ENCODE data around the gene CRACDL. TPM values are rescaled to one million over a fixed set of nuclear protein-coding genes. Genes with fewer than 3 reads are reported as not detected.

CRACDL gene
- total RNA-seq, 1 donor: not detected

- no peak overlapping the region for H3K4me3 ChIP-seq (ENCODE audit: insufficient read depth, low read length)
- H3K4me1 ChIP-seq (ENCODE audit: insufficient read depth, low read length): no peaks in the 10 kb centered on the region
- no peaks in the 10 kb centered on the region for H3K9me3 ChIP-seq (ENCODE audit: low read depth, low read length)
- no peaks in the 10 kb centered on the region for H4K20me1 ChIP-seq (ENCODE audit: insufficient read depth, low read length)
- peak; percentile 42 for DNase-seq (ENCODE audit: insufficient read length, low spot score, missing footprints)
- no peak overlapping the region for H2AFZ ChIP-seq (ENCODE audit: low read length)
- H3K27ac ChIP-seq (ENCODE audit: low read depth, low read length): no peak overlapping the region
- no peak overlapping the region for H3K4me2 ChIP-seq (ENCODE audit: insufficient read depth, low read length)
- H3K79me2 ChIP-seq (ENCODE audit: insufficient read depth, low read length): no peaks in the 10 kb centered on the region
- no peak for TF ChIP-seq CTCF (IDR thresholded peaks at IDR 0.05; ENCODE audit: extremely low read depth, low read depth, low read length)
- peaks cover 9% of the 10 kb centered on the region for H3K27me3 ChIP-seq (ENCODE audit: insufficient read depth, low read length)
- H3K36me3 ChIP-seq (ENCODE audit: insufficient read depth, low read length): no peaks in the 10 kb centered on the region
Observed at GRCh38 chr2:98796775-98797544, 139.1 kb downstream of the CRACDL start.

- no peak overlapping the region for H3K27ac ChIP-seq (ENCODE audit: low read depth, low read length)
- no peak for TF ChIP-seq CTCF (IDR thresholded peaks at IDR 0.05; ENCODE audit: extremely low read depth, low read depth, low read length)
- no peaks in the 10 kb centered on the region for H3K36me3 ChIP-seq (ENCODE audit: insufficient read depth, low read length)
- H3K27me3 ChIP-seq (ENCODE audit: insufficient read depth, low read length): peaks cover 9% of the 10 kb centered on the region
- no peak overlapping the region for H3K4me3 ChIP-seq (ENCODE audit: insufficient read depth, low read length)
- no peaks in the 10 kb centered on the region for H4K20me1 ChIP-seq (ENCODE audit: insufficient read depth, low read length)
- no peak overlapping the region for H3K4me2 ChIP-seq (ENCODE audit: insufficient read depth, low read length)
- H2AFZ ChIP-seq (ENCODE audit: low read length): no peak overlapping the region
- no peak for DNase-seq (ENCODE audit: insufficient read length, low spot score, missing footprints)
- H3K4me1 ChIP-seq (ENCODE audit: insufficient read depth, low read length): no peaks in the 10 kb centered on the region
- H3K79me2 ChIP-seq (ENCODE audit: insufficient read depth, low read length): no peaks in the 10 kb centered on the region
- no peaks in the 10 kb centered on the region for H3K9me3 ChIP-seq (ENCODE audit: low read depth, low read length)
Observed at GRCh38 chr2:98795891-98796676, 139.9 kb downstream of the CRACDL start.

- Histone ChIP-seq H3K4me2 (ENCODE audit: insufficient read depth, low read length) (no peak overlapping the region), H3K4me1 (ENCODE audit: insufficient read depth, low read length) (no peaks in the 10 kb centered on the region), H3K9me3 (ENCODE audit: low read depth, low read length) (no peaks in the 10 kb centered on the region), H3K36me3 (ENCODE audit: insufficient read depth, low read length) (no peaks in the 10 kb centered on the region), H3K79me2 (ENCODE audit: insufficient read depth, low read length) (no peaks in the 10 kb centered on the region), H3K4me3 (ENCODE audit: insufficient read depth, low read length) (no peak overlapping the region), H2AFZ (ENCODE audit: low read length) (no peak overlapping the region), H4K20me1 (ENCODE audit: insufficient read depth, low read length) (no peaks in the 10 kb centered on the region), H3K27me3 (ENCODE audit: insufficient read depth, low read length) (peaks cover 15% of the 10 kb centered on the region), H3K27ac (ENCODE audit: low read depth, low read length) (no peak overlapping the region)
- no peak for TF ChIP-seq CTCF (IDR thresholded peaks at IDR 0.05; ENCODE audit: extremely low read depth, low read depth, low read length)
- peak; percentile 4 for DNase-seq (ENCODE audit: insufficient read length, low spot score, missing footprints)
Observed at GRCh38 chr2:98793897-98794830, 141.9 kb downstream of the CRACDL start.

Measured in osteoblast (primary cell).